ENCODE results near the gene PRKCE.

PRKCE gene

GRCh38 chr2:45782436-45782835 is 131.0 kb downstream of the PRKCE start:
- FAIRE-seq (no peak), DNase-seq (ENCODE audit: insufficient read length, low spot score) (no peak)
- TF ChIP-seq CTCF (IDR thresholded peaks at IDR 0.05; ENCODE audit: insufficient read depth, missing control alignments) = no peak

- DNase-seq (ENCODE audit: insufficient read length, low spot score) = no peak
- no peak for FAIRE-seq
- no peak for TF ChIP-seq CTCF (IDR thresholded peaks at IDR 0.05; ENCODE audit: insufficient read depth, missing control alignments)
Observed at GRCh38 chr2:45782986-45783385, 131.5 kb downstream of the PRKCE start.

GRCh38 chr2:45786030-45786835 is 134.8 kb downstream of the PRKCE start:
- no peak for TF ChIP-seq CTCF (IDR thresholded peaks at IDR 0.05; ENCODE audit: insufficient read depth, missing control alignments)

GRCh38 chr2:45786836-45787357 is 135.4 kb downstream of the PRKCE start:
- DNase-seq (ENCODE audit: insufficient read length, low spot score) (no peak), FAIRE-seq (no peak)
- TF ChIP-seq CTCF (IDR thresholded peaks at IDR 0.05; ENCODE audit: insufficient read depth, missing control alignments) = no peak

More at GRCh38 chr2:45786030-45786835, 134.8 kb downstream of the PRKCE start:
- DNase-seq (ENCODE audit: insufficient read length, low spot score) (no peak), FAIRE-seq (no peak)

GRCh38 chr2:45788401-45788800 is 136.9 kb downstream of the PRKCE start:
- FAIRE-seq (no peak), DNase-seq (ENCODE audit: insufficient read length, low spot score) (no peak)
- TF ChIP-seq CTCF (IDR thresholded peaks at IDR 0.05; ENCODE audit: insufficient read depth, missing control alignments) = no peak

- DNase-seq (ENCODE audit: insufficient read length, low spot score) (no peak), FAIRE-seq (no peak)
- no peak for TF ChIP-seq CTCF (IDR thresholded peaks at IDR 0.05; ENCODE audit: insufficient read depth, missing control alignments)
Observed at GRCh38 chr2:45789317-45789716, 137.8 kb downstream of the PRKCE start.

Data from D721Med (cell line).